ENCODE measurements around the gene KDM2A. TPM values are rescaled to one million over a fixed set of nuclear protein-coding genes. Genes with fewer than 3 reads are reported as not detected.
"Not testable (repeated sequence)": the region's sequence is repeated elsewhere in the genome, so short reads cannot be mapped to it uniquely, and the experiment has no call there.

Gene KDM2A
- polyA plus RNA-seq, 3 donors, result 14.9 to 36.4 (median 34.0) TPM

GRCh38 chr11:67158221-67158620 is 39.2 kb downstream of the KDM2A start:
- WGBS, 3 donors, result 69 to 84% (median 74%) methylated on average over 2 of the region's 2 CpGs
- no peak overlapping the region for H3K27ac ChIP-seq (ENCODE audit: low read depth, low read length)

- WGBS, 3 donors, result 51 to 69% (median 58%) methylated on average over 2 of the region's 2 CpGs
- H3K27ac ChIP-seq (ENCODE audit: low read depth, low read length), result no peak overlapping the region
Observed at GRCh38 chr11:67160045-67160444, 41.0 kb downstream of the KDM2A start.

- no peak overlapping the region for H3K27ac ChIP-seq (ENCODE audit: low read depth, low read length)
- 85 to 91% (median 88%) methylated on average over 5 of the region's 5 CpGs for WGBS, 3 donors
Observed at GRCh38 chr11:67160872-67161783, 42.1 kb downstream of the KDM2A start.

GRCh38 chr11:67163006-67163405 is 43.9 kb downstream of the KDM2A start:
- WGBS, 3 donors, result 79 to 86% (median 83%) methylated on average over 3 of the region's 3 CpGs

GRCh38 chr11:67165623-67166022 is 46.6 kb downstream of the KDM2A start:
- H3K27ac ChIP-seq (ENCODE audit: low read depth, low read length), result no peak overlapping the region
- WGBS, 3 donors, result 59 to 68% (median 65%) methylated on average over 1 of the region's 1 CpG

More at GRCh38 chr11:67163006-67163405, 43.9 kb downstream of the KDM2A start:
- H3K27ac ChIP-seq (ENCODE audit: low read depth, low read length), result no peak overlapping the region

- WGBS, 3 donors, result 86 to 93% (median 92%) methylated on average over 2 of the region's 2 CpGs
- H3K27ac ChIP-seq (ENCODE audit: low read depth, low read length), result no peak overlapping the region
Observed at GRCh38 chr11:67167091-67167490, 48.0 kb downstream of the KDM2A start.

- WGBS, 3 donors, result 83 to 87% (median 86%) methylated on average over 1 of the region's 1 CpG
- H3K27ac ChIP-seq (ENCODE audit: low read depth, low read length), result no peak overlapping the region
Observed at GRCh38 chr11:67167719-67168118, 48.7 kb downstream of the KDM2A start.

GRCh38 chr11:67168911-67169310 is 49.8 kb downstream of the KDM2A start:
- 76 to 92% (median 80%) methylated on average over 9 of the region's 9 CpGs for WGBS, 3 donors
- H3K27ac ChIP-seq (ENCODE audit: low read depth, low read length), result not testable (repeated sequence)

GRCh38 chr11:67174311-67174710 is 55.2 kb downstream of the KDM2A start:
- 92% methylated on average over 1 of the region's 1 CpG for WGBS, 3 donors
- H3K27ac ChIP-seq (ENCODE audit: low read depth, low read length), result no peak overlapping the region

- 87 to 92% (median 91%) methylated on average over 9 of the region's 9 CpGs for WGBS, 3 donors
Observed at GRCh38 chr11:67177399-67178281, 58.6 kb downstream of the KDM2A start.

GRCh38 chr11:67178421-67178820 is 59.4 kb downstream of the KDM2A start:
- 82 to 89% (median 87%) methylated on average over 1 of the region's 1 CpG for WGBS, 3 donors
- no peak overlapping the region for H3K27ac ChIP-seq (ENCODE audit: low read depth, low read length)

More at GRCh38 chr11:67177399-67178281, 58.6 kb downstream of the KDM2A start:
- no peak overlapping the region for H3K27ac ChIP-seq (ENCODE audit: low read depth, low read length)

- WGBS, 3 donors, result 85 to 86% (median 85%) methylated on average over 4 of the region's 4 CpGs
- no peak overlapping the region for H3K27ac ChIP-seq (ENCODE audit: low read depth, low read length)
Observed at GRCh38 chr11:67178878-67179277, 59.8 kb downstream of the KDM2A start.

GRCh38 chr11:67179892-67180490 is 60.9 kb downstream of the KDM2A start:
- no peak overlapping the region for H3K27ac ChIP-seq (ENCODE audit: low read depth, low read length)
- 75 to 93% (median 90%) methylated on average over 5 of the region's 5 CpGs for WGBS, 3 donors

- WGBS, 3 donors, result 93 to 97% (median 94%) methylated on average over 2 of the region's 2 CpGs
- no peak overlapping the region for H3K27ac ChIP-seq (ENCODE audit: low read depth, low read length)
Observed at GRCh38 chr11:67194096-67194495, 75.0 kb downstream of the KDM2A start.

- H3K27ac ChIP-seq (ENCODE audit: low read depth, low read length), result no peak overlapping the region
Observed at GRCh38 chr11:67195971-67196456, 77.0 kb downstream of the KDM2A start.

GRCh38 chr11:67197606-67198005 is 78.5 kb downstream of the KDM2A start:
- 86 to 97% (median 91%) methylated on average over 1 of the region's 1 CpG for WGBS, 3 donors
- no peak overlapping the region for H3K27ac ChIP-seq (ENCODE audit: low read depth, low read length)

More at GRCh38 chr11:67195971-67196456, 77.0 kb downstream of the KDM2A start:
- 49 to 87% (median 58%) methylated on average over 6 of the region's 6 CpGs for WGBS, 3 donors

GRCh38 chr11:67198781-67199180 is 79.7 kb downstream of the KDM2A start:
- not testable (repeated sequence) for H3K27ac ChIP-seq (ENCODE audit: low read depth, low read length)
- WGBS, 3 donors, result 85 to 91% (median 88%) methylated on average over 3 of the region's 3 CpGs

GRCh38 chr11:67199751-67200150 is 80.7 kb downstream of the KDM2A start:
- H3K27ac ChIP-seq (ENCODE audit: low read depth, low read length), result no peak overlapping the region

Measured in adipose tissue (tissue), 3 donors.